HFFc6 (cell line): ENCODE data around the gene GRIP2. TPM values are rescaled to one million over a fixed set of nuclear protein-coding genes. Genes with fewer than 3 reads are reported as not detected.

Experiments used
- DNase-seq: peaks from one replicate; pipeline ENCODE4 v3.0.0-alpha.2; 2018
- H3K27ac Mint-ChIP-seq: 2 replicates; pipeline ENCODE4 v1.8.0; 2020; ENCODE audit warnings: mild to moderate bottlenecking, mixed read lengths
- H3K27me3 Mint-ChIP-seq: 2 replicates; pipeline ENCODE4 v1.8.0; 2021; ENCODE audit warnings: mild to moderate bottlenecking, moderate library complexity, mixed read lengths; ENCODE audit not compliant: insufficient read depth
- H3K36me3 Mint-ChIP-seq: 2 replicates; pipeline ENCODE4 v1.8.0; 2021; ENCODE audit warnings: low read depth, mixed read lengths
- H3K4me1 Mint-ChIP-seq: 2 replicates; pipeline ENCODE4 v1.8.0; 2020; ENCODE audit warnings: low read depth, mixed read lengths
- H3K4me3 Mint-ChIP-seq: 2 replicates; pipeline ENCODE4 v1.8.0; 2020; ENCODE audit warnings: mild to moderate bottlenecking, moderate library complexity, mixed read lengths
- H3K9me3 Mint-ChIP-seq: 2 replicates; pipeline ENCODE4 v1.8.0; 2020; ENCODE audit warnings: mild to moderate bottlenecking, mixed read lengths
- CTCF ChIP-seq: fragments of 200-600 bp; sonication (generic); IDR thresholded peaks from 2 replicates; pipeline ENCODE4 v1.5.0; 2021; ENCODE audit warnings: antibody characterized with exemption, mild to moderate bottlenecking
- total RNA-seq, 6 experiments: library from RNA; stranded (reverse); fragmentation: NEBNext Ultra II Directional; extraction: Animal tissue kit (Norgen Biotek cat#: 25700); gene quantifications; 2 replicates in 1 of 6; 3 replicates in 5 of 6; pipeline ENCODE4 v1.2.3, GENCODE V29; 2021

GRIP2 gene
- total RNA-seq, 6 experiments from 2014 or later, result 0.05 to 0.25 (median 0.13) TPM; not detected in 2

GRCh38 chr3:14560110-14560509, 20.0 kb upstream of the GRIP2 start:
- DNase-seq, result no peak
- H3K36me3 Mint-ChIP-seq, result no peaks in the 10 kb centered on the region
- no peak for TF ChIP-seq CTCF
- H3K27me3 Mint-ChIP-seq, result peaks cover 45% of the 10 kb centered on the region
- H3K4me1 Mint-ChIP-seq, result peaks cover 24% of the 10 kb centered on the region
- H3K9me3 Mint-ChIP-seq, result no peaks in the 10 kb centered on the region
- no peak overlapping the region for H3K4me3 Mint-ChIP-seq
- no peak overlapping the region for H3K27ac Mint-ChIP-seq

DNA sequence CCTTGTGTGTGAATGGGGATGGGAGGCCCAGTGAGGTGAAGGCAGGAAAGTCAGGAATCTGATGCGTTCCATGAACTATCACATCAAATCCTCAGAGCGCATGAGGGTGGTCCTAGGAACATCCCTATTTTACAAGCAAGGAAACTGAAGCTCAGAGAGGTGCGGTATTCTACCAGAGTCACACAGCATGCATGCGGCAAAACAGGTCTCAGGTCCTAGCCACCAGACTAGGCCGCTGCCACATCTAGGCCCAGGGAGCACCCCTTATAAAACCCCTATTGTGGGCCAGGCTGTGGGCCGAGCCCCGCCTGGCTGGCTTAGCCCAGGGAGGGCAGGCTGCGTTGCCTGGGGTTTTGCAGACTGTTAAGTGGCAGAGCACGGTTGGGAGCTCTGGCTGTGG, 17.9 kb upstream of the GRIP2 start:
- no peak for TF ChIP-seq CTCF
- no peaks in the 10 kb centered on the region for H3K9me3 Mint-ChIP-seq
- no peak overlapping the region for H3K4me3 Mint-ChIP-seq
- DNase-seq, result no peak
- peaks cover 44% of the 10 kb centered on the region for H3K27me3 Mint-ChIP-seq
- H3K27ac Mint-ChIP-seq, result no peak overlapping the region
- peaks cover 24% of the 10 kb centered on the region for H3K4me1 Mint-ChIP-seq
- H3K36me3 Mint-ChIP-seq, result no peaks in the 10 kb centered on the region

DNA sequence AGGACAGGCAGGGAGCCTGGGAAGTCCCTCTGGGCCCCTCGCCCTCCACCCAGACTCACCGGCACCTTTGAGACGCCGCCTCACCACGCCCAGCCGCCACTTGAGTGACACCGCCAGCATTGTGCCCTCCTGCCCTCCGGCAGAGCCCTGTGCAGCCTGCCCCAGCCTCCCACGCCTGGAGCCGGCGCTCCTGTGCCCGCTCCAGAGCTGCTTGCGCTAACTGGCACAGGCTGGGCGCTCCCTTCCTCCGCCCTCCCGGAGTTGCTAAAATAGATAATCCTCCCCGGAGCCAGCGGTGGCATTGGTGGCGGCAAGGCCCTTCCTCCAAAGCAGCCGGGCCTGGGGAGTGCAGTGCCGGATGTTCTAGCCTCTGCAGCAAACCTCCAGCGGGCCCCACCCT, 15.7 kb upstream of the GRIP2 start:
- Mint-ChIP-seq H3K27me3 (peaks cover 56% of the 10 kb centered on the region), H3K27ac (no peak overlapping the region), H3K4me1 (peaks cover 11% of the 10 kb centered on the region), H3K9me3 (no peaks in the 10 kb centered on the region), H3K4me3 (no peak overlapping the region), H3K36me3 (no peaks in the 10 kb centered on the region)
- DNase-seq, result no peak
- no peak for TF ChIP-seq CTCF

DNA sequence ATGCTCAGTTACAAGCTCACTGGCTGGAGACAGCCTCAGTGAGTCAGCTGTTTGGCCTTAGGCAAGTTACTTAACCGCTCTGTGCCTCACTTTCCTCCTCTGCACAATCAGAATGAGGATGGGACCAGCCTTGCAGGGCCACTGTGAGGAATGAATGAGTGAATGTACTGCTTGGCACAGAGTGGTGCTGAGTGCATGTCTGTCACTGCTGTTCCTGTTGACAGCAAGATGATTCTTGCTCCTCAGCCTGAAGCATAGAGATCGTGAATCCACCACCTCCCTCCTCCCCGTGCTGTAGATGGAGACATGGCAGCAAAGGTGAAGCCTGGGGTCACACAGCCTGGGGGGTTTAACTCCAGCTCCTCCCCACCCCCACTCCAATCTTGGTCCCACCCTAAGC, 14.6 kb upstream of the GRIP2 start:
- H3K4me3 Mint-ChIP-seq, result no peak overlapping the region

DNA sequence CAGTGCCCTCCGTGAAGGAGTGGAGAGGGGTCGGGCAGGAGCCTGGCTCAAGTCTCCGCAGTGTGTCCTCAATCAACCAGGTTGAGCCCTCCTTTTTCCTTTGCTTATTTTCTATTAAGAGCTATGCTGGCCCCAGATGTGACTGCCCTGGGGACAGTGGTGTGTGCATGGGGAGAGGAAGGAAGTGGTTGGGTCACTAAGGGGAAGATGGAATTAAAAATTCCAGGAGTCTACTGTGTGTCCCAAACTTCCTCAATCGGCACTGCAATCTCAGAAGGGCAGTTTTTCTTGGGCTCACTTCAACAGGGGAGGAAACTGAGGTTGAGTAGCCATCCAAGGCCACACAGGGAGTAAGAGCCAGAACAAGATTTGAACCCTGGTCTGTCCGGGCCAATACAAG, 13.7 kb upstream of the GRIP2 start:
- Mint-ChIP-seq H3K4me3 (no peak overlapping the region), H3K27me3 (peaks cover 63% of the 10 kb centered on the region), H3K4me1 (peaks cover 8% of the 10 kb centered on the region), H3K9me3 (no peaks in the 10 kb centered on the region), H3K36me3 (no peaks in the 10 kb centered on the region), H3K27ac (no peak overlapping the region)
- TF ChIP-seq CTCF, result no peak
- DNase-seq, result no peak

More for the DNA sequence above, 14.6 kb upstream of the GRIP2 start:
- H3K9me3 Mint-ChIP-seq, result no peaks in the 10 kb centered on the region
- no peak overlapping the region for H3K27ac Mint-ChIP-seq
- TF ChIP-seq CTCF, result no peak
- no peak for DNase-seq
- peaks cover 62% of the 10 kb centered on the region for H3K27me3 Mint-ChIP-seq
- peaks cover 8% of the 10 kb centered on the region for H3K4me1 Mint-ChIP-seq
- no peaks in the 10 kb centered on the region for H3K36me3 Mint-ChIP-seq

GRCh38 chr3:14552717-14553116, 12.6 kb upstream of the GRIP2 start:
- DNase-seq, result no peak
- Mint-ChIP-seq H3K9me3 (no peaks in the 10 kb centered on the region), H3K4me1 (peaks cover 8% of the 10 kb centered on the region), H3K4me3 (no peak overlapping the region), H3K27ac (no peak overlapping the region), H3K27me3 (peaks cover 63% of the 10 kb centered on the region), H3K36me3 (no peaks in the 10 kb centered on the region)
- TF ChIP-seq CTCF, result no peak
